ENCODE data around the gene TRIM14. TPM values are rescaled to one million over a fixed set of nuclear protein-coding genes. Genes with fewer than 3 reads are reported as not detected.

TRIM14 gene
- total RNA-seq, 4 donors from 2014 or later: 15.8 to 22.9 (median 20.0) TPM

- Histone ChIP-seq H3K27ac (no peak overlapping the region), H3K9me3 (no peaks in the 10 kb centered on the region), H3K27me3 (no peaks in the 10 kb centered on the region), H3K4me3 (no peak overlapping the region), H3K4me1 (peaks cover 6% of the 10 kb centered on the region), H3K36me3 (peaks cover 4% of the 10 kb centered on the region)
- DNase-seq (ENCODE audit: low spot score in 2 of 2): no peak
- TF ChIP-seq CTCF (IDR thresholded peaks at IDR 0.05) (no peak), EP300 (IDR thresholded peaks at IDR 0.05) (no peak), POLR2A (IDR thresholded peaks at IDR 0.05) (no peak), POLR2AphosphoS5 (IDR thresholded peaks at IDR 0.05) (no peak)
Measured at GRCh38 chr9:98152526-98152925, 33.5 kb upstream of the TRIM14 start.

GRCh38 chr9:98150721-98151120, 31.7 kb upstream of the TRIM14 start:
- H3K4me1 ChIP-seq: peaks cover 24% of the 10 kb centered on the region
- no peak overlapping the region for H3K27ac ChIP-seq
- DNase-seq (ENCODE audit: low spot score in 2 of 2): peak in 1 of 2 donors; percentile 6
- TF ChIP-seq POLR2A (IDR thresholded peaks at IDR 0.05): no peak
- no peaks in the 10 kb centered on the region for H3K27me3 ChIP-seq
- no peaks in the 10 kb centered on the region for H3K36me3 ChIP-seq
- H3K4me3 ChIP-seq: no peak overlapping the region
- WGBS: 87% methylated on average over 3 of the region's 3 CpGs
- no peaks in the 10 kb centered on the region for H3K9me3 ChIP-seq

GRCh38 chr9:98150164-98150563, 31.1 kb upstream of the TRIM14 start:
- Histone ChIP-seq H3K9me3 (no peaks in the 10 kb centered on the region), H3K4me3 (no peak overlapping the region), H3K27me3 (no peaks in the 10 kb centered on the region), H3K36me3 (no peaks in the 10 kb centered on the region), H3K4me1 (peaks cover 25% of the 10 kb centered on the region), H3K27ac (no peak overlapping the region)
- 77% methylated on average over 7 of the region's 7 CpGs for WGBS
- TF ChIP-seq POLR2AphosphoS5 (IDR thresholded peaks at IDR 0.05): no peak
- TF ChIP-seq EP300 (IDR thresholded peaks at IDR 0.05): no peak
- TF ChIP-seq CTCF (IDR thresholded peaks at IDR 0.05): no peak
- no peak for TF ChIP-seq POLR2A (IDR thresholded peaks at IDR 0.05)
- no peak for DNase-seq (ENCODE audit: low spot score in 2 of 2)

GRCh38 chr9:98149422-98149821, 30.4 kb upstream of the TRIM14 start:
- H3K27ac ChIP-seq: no peak overlapping the region
- peaks cover 27% of the 10 kb centered on the region for H3K4me1 ChIP-seq
- H3K9me3 ChIP-seq: no peaks in the 10 kb centered on the region
- H3K27me3 ChIP-seq: no peaks in the 10 kb centered on the region
- H3K4me3 ChIP-seq: no peak overlapping the region
- H3K36me3 ChIP-seq: no peaks in the 10 kb centered on the region
- TF ChIP-seq EP300 (IDR thresholded peaks at IDR 0.05): no peak
- no peak for TF ChIP-seq POLR2A (IDR thresholded peaks at IDR 0.05)
- no peak for DNase-seq (ENCODE audit: low spot score in 2 of 2)
- WGBS: 64% methylated on average over 3 of the region's 3 CpGs

- 84% methylated on average over 2 of the region's 2 CpGs for WGBS
- no peak for DNase-seq (ENCODE audit: low spot score in 2 of 2)
- H3K4me1 ChIP-seq: peaks cover 34% of the 10 kb centered on the region
- H3K36me3 ChIP-seq: no peaks in the 10 kb centered on the region
- TF ChIP-seq CTCF (IDR thresholded peaks at IDR 0.05) (no peak), POLR2A (IDR thresholded peaks at IDR 0.05) (no peak), POLR2AphosphoS5 (IDR thresholded peaks at IDR 0.05) (no peak)
- no peaks in the 10 kb centered on the region for H3K27me3 ChIP-seq
- no peaks in the 10 kb centered on the region for H3K9me3 ChIP-seq
- H3K4me3 ChIP-seq: no peak overlapping the region
- H3K27ac ChIP-seq: no peak overlapping the region
Measured at GRCh38 chr9:98148486-98148885, 29.5 kb upstream of the TRIM14 start.

- H3K36me3 ChIP-seq: no peaks in the 10 kb centered on the region
- H3K9me3 ChIP-seq: no peaks in the 10 kb centered on the region
- H3K4me1 ChIP-seq: peaks cover 42% of the 10 kb centered on the region
- 81% methylated on average over 2 of the region's 2 CpGs for WGBS
- TF ChIP-seq POLR2AphosphoS5 (IDR thresholded peaks at IDR 0.05) (no peak), EP300 (IDR thresholded peaks at IDR 0.05) (no peak), CTCF (IDR thresholded peaks at IDR 0.05) (no peak), POLR2A (IDR thresholded peaks at IDR 0.05) (no peak)
- H3K27ac ChIP-seq: no peak overlapping the region
- no peak overlapping the region for H3K4me3 ChIP-seq
- H3K27me3 ChIP-seq: no peaks in the 10 kb centered on the region
- DNase-seq (ENCODE audit: low spot score in 2 of 2): no peak
Measured at GRCh38 chr9:98147582-98147981, 28.6 kb upstream of the TRIM14 start.
